Activated naive CD4-positive, alpha-beta T cell treated with anti-CD3 and anti-CD28 coated beads, Interleukin-2, amount 10 ng/mL, durations not matched to agents 7 days and 5 days (primary cell): ENCODE data around the gene CLIP1.
"Not testable (repeated sequence)": the region's sequence is repeated elsewhere in the genome, so short reads cannot be mapped to it uniquely, and the experiment has no call there.

Experiments
- CTCF ChIA-PET: fragments of 350-600 bp; sonication (Branson Sonifier 250); formaldehyde crosslinking; loops from one replicate; lab custom pipeline; 2021; ENCODE audit warnings: antibody characterized with exemption; lab: Charles Lee
- DNase-seq: peaks from one replicate; pipeline ENCODE4 v3.0.0-alpha.2; 2020
- H3K27ac Mint-ChIP-seq: one replicate; pipeline ENCODE4 v1.8.0; 2021; ENCODE audit warnings: mild to moderate bottlenecking, moderate library complexity, mixed read lengths
- H3K27me3 Mint-ChIP-seq: one replicate; pipeline ENCODE4 v1.8.0; 2021; ENCODE audit warnings: mild to moderate bottlenecking, mixed read lengths
- H3K36me3 Mint-ChIP-seq: one replicate; pipeline ENCODE4 v1.8.0; 2021; ENCODE audit warnings: mixed read lengths
- H3K4me1 Mint-ChIP-seq: one replicate; pipeline ENCODE4 v1.8.0; 2021; ENCODE audit warnings: mixed read lengths
- H3K4me3 Mint-ChIP-seq: one replicate; pipeline ENCODE4 v1.8.0; 2021; ENCODE audit warnings: mild to moderate bottlenecking, moderate library complexity, mixed read lengths
- H3K9me3 Mint-ChIP-seq: one replicate; pipeline ENCODE4 v1.8.0; 2021; ENCODE audit warnings: mixed read lengths

The CLIP1 gene

DNA sequence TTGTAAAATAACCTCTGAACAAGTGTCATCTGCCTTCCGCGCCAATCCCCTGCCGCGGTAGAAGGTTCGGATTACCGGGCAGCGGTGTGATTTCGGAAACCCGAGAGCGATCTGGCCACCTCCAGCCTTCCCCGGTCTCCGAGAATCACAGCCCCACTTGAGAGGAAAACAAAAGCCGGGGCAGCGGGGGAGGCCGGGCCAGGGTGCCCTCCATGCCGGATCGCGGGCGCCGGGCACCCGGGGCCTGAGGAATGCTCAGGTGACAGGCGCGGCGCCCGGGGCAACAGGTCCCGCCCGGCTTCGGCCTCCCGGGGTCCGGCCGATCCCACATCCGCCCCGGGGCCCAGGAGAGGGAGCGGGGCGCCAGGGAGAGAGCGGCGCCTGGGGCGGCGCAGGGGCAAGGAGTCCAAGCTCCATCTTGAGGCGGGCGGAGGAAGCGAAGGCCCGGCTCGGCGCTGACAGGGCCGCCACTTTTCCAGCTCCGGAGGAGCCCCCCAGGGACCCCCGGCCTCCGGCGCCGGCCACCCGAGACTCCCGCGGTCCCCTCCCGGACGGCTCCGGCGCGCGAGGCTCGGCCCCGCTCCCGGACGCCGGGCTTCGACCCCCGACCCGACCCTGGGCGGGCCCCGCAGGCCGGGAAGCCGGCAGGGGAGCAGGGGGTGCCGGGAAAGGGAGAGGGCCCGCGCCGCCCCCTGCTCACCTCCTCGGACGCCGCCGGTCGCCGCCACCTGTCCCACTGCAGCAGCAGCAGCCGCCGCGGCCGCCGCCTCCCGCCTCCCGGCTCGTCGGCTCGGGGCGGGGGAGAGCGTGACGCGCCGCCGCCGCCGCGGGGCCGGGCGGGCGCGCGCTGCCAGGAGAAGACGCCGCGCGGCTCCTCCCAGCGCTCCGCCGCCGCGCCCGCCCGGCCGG, at the start of gene CLIP1:
CLIP1 (minus strand) TSS at position 849 of the 909 bp plus-strand sequence. CDS start 42,217 bp downstream, outside the sequence.
- peak; percentile 74 for DNase-seq
- CTCF ChIA-PET: interaction anchor here (0.7 to 10.5 kb wide), 5 partner anchors 17 to 62 kb away, joined by 3 to 62 read pairs (median 5); no protein-coding TSS in a partner anchor
- Mint-ChIP-seq H3K27me3 (peaks cover 9% of the 10 kb centered on the region), H3K9me3 (no peaks in the 10 kb centered on the region), H3K36me3 (peaks cover 5% of the 10 kb centered on the region), H3K27ac (peak within 1 kb of the TSS; percentile 88), H3K4me3 (peak within 1 kb of the TSS; percentile 84), H3K4me1 (peaks cover 46% of the 10 kb centered on the region)

DNA sequence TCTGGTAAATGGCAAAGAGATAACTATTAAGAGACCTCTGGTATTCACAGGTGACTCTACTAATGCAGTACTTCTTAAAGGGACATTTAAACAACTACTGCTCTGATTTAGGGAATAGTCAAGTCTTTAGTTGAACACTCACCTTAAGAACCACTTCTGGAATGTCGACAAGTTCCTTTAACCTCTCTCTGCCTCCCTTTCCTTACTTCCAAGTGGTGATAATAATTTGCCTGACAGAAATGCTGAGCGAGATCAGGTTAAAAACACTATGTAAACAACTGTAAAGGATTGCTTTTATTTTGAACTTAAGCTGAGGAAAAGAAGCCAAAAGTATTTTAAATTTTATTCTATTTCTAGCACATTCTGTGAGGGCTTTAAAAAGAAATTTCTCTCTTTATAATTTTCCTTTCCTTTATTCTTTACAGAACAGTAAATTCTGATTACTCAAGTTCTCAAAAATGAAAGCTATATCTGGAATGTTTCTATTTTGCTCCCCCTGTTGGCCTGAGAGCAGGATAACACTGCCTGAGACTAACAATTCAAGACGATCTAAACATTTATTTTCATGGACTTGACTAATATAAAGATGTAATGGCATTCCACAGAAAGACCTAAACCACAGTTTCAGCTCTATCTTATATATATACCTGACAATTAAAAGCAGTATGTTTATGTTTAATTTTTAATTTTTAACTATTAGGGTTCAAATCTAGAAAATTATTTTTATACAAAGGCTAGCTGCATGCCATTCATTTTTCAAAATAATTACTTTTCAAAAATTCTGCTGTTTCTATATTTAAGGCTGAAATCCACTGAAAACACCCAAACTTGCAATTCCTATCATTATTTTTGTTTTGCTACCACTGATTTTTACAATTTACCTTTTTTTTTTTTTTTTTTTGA, 49.1 kb upstream of the CLIP1 start:
- H3K36me3 Mint-ChIP-seq: peaks cover 30% of the 10 kb centered on the region
- DNase-seq: no peak
- no peaks in the 10 kb centered on the region for H3K27me3 Mint-ChIP-seq
- peaks cover 21% of the 10 kb centered on the region for H3K4me1 Mint-ChIP-seq
- no peak overlapping the region for H3K27ac Mint-ChIP-seq
- no peak overlapping the region for H3K4me3 Mint-ChIP-seq
- no peaks in the 10 kb centered on the region for H3K9me3 Mint-ChIP-seq
- CTCF ChIA-PET: interaction anchor here (0.7 to 5.9 kb wide), 24 partner anchors 9 to 322 kb away, joined by 3 to 192 read pairs (median 4); partner anchors contain the start of gene CLIP1

DNA sequence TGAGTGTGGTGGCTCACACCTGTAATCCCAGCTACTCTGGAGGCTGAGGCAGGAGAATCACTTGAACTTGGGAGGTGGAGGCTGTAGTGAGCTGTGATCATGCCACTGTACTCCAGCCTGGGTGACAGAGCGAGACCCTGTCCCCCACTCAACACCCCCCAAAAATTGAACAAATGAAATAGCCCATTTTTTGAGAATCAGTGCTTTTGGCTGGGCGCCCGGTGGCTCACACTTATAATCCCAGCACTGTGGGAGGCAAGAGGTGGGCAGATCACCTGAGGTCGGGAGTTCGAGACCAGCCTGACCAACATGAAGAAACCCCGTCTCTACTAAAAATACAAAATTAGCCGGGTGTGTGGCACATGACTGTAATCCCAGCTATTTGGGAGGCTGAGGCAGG, 48.1 kb upstream of the CLIP1 start:
- not testable (repeated sequence) for H3K27me3 Mint-ChIP-seq, H3K27ac Mint-ChIP-seq, H3K9me3 Mint-ChIP-seq, H3K4me3 Mint-ChIP-seq, DNase-seq
- peaks cover 20% of the 10 kb centered on the region for H3K36me3 Mint-ChIP-seq
- peaks cover 18% of the 10 kb centered on the region for H3K4me1 Mint-ChIP-seq
- CTCF ChIA-PET: interaction anchor here (0.7 to 5.9 kb wide), 11 partner anchors 12 to 140 kb away, joined by 3 to 192 read pairs (median 7); partner anchors contain the start of gene CLIP1

DNA sequence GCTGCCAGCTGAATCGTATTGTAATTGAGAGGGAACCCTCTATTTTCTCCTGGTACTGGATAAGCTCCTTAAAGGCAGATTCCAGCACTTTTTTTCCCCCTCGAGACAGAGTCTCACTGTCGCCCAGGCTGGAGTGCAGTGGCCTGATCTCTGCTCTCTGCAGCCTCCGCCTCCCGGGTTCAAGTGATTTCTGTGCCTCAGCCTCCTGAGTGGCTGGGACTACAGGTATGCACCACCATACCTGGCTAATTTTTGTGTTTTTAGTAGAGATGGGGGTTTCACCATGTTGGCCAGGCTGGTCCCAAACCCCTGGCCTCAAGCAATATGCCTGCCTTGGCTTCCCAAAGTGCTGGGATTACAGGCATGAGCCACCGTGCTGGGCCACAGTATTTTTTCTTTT, 47.4 kb upstream of the CLIP1 start:
- H3K4me3 Mint-ChIP-seq, H3K9me3 Mint-ChIP-seq, H3K27me3 Mint-ChIP-seq, H3K27ac Mint-ChIP-seq, DNase-seq: not testable (repeated sequence)
- CTCF ChIA-PET: interaction anchor here (1.6 to 5.9 kb wide), 2 partner anchors 17 to 70 kb away, joined by 4 to 192 read pairs; no protein-coding TSS in a partner anchor
- Mint-ChIP-seq H3K4me1 (peaks cover 13% of the 10 kb centered on the region), H3K36me3 (peaks cover 15% of the 10 kb centered on the region)

DNA sequence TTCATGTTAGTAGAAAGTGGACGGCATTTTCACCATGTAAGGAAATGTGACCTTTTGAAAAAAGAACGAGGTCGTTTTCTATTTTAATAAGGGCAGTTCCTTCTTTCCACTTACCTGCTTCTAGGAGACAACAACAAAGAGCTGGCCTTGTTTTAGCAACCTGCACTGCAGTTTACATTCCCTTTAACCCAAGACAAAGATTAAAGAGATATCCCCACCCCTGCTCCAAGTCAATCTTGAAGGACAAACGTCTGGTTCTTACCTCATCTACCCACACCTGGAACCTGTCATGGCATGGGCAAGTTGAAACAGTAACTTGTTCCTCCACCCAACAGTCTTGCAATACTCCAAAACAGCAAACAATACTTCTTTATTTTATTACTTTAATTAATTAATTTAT, 45.5 kb upstream of the CLIP1 start:
- H3K4me1 Mint-ChIP-seq: peaks cover 6% of the 10 kb centered on the region
- H3K9me3 Mint-ChIP-seq: no peaks in the 10 kb centered on the region
- CTCF ChIA-PET: no interaction called here
- H3K27me3 Mint-ChIP-seq: no peaks in the 10 kb centered on the region
- no peak overlapping the region for H3K27ac Mint-ChIP-seq
- DNase-seq: no peak
- no peak overlapping the region for H3K4me3 Mint-ChIP-seq
- H3K36me3 Mint-ChIP-seq: peaks cover under 1% of the 10 kb centered on the region

- not testable (repeated sequence) for H3K4me1 Mint-ChIP-seq, H3K36me3 Mint-ChIP-seq, DNase-seq, H3K27ac Mint-ChIP-seq, H3K9me3 Mint-ChIP-seq, H3K4me3 Mint-ChIP-seq, H3K27me3 Mint-ChIP-seq
- CTCF ChIA-PET: interaction anchor here (1.9 kb wide), 1 partner anchor 65 kb away, joined by 11 read pairs; no protein-coding TSS in a partner anchor
Observed at GRCh38 chr12:122464317-122465042, 42.0 kb upstream of the CLIP1 start.

- CTCF ChIA-PET: no interaction called here
- no peaks in the 10 kb centered on the region for H3K9me3 Mint-ChIP-seq
- no peak overlapping the region for H3K27ac Mint-ChIP-seq
- H3K36me3 Mint-ChIP-seq: no peaks in the 10 kb centered on the region
- H3K4me1 Mint-ChIP-seq: peaks cover 16% of the 10 kb centered on the region
- H3K27me3 Mint-ChIP-seq: no peaks in the 10 kb centered on the region
- no peak for DNase-seq
- no peak overlapping the region for H3K4me3 Mint-ChIP-seq
Observed at GRCh38 chr12:122460641-122461040, 38.2 kb upstream of the CLIP1 start.

DNA sequence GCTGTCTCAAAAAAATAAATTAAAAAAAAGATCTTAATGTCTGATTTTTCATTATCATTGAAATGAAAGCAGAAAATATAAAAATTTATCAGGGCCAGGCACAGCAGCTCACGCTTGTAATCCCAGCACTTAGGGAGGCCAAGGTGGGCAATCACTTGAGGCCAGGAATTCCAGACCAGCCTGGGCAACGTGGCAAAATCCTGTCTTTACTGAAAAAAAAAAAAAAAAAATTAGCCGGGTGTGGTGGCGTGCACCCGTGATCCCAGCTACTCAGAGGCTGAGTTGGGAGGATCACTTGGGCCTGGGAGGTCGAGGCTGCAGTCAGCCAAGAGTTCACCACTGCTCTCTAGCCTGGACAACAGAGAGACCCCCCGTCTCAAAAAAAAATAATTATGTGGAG, 37.6 kb upstream of the CLIP1 start:
- no peak for DNase-seq
- CTCF ChIA-PET: no interaction called here
- Mint-ChIP-seq H3K9me3 (no peaks in the 10 kb centered on the region), H3K27me3 (no peaks in the 10 kb centered on the region), H3K36me3 (no peaks in the 10 kb centered on the region), H3K4me3 (no peak overlapping the region), H3K4me1 (peaks cover 16% of the 10 kb centered on the region), H3K27ac (no peak overlapping the region)

DNA sequence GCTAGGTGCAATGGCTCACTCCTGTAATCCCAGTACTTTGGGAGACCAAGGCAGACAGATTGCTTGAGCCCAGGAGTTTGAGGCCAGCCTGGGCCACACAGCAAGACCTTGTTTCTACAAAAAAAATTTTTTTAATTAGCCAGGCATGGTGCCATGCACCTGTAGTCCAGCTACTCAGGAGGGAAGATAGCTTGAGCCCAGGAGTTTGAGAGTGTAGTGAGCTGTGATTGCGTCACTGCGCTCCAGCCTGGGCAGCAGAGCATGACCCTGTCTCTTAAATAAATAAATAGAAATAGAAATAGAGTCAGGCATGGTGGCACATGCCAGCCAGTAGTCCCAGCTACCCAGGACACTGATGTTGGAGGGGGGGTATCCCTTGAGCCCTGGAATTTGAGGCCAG, 36.7 kb upstream of the CLIP1 start:
- no peaks in the 10 kb centered on the region for H3K9me3 Mint-ChIP-seq
- no peaks in the 10 kb centered on the region for H3K36me3 Mint-ChIP-seq
- peaks cover 23% of the 10 kb centered on the region for H3K4me1 Mint-ChIP-seq
- no peak for DNase-seq
- CTCF ChIA-PET: interaction anchor here (1.4 kb wide), 1 partner anchor 12 kb away, joined by 8 read pairs; no protein-coding TSS in a partner anchor
- H3K27ac Mint-ChIP-seq: no peak overlapping the region
- no peak overlapping the region for H3K4me3 Mint-ChIP-seq
- H3K27me3 Mint-ChIP-seq: no peaks in the 10 kb centered on the region

DNA sequence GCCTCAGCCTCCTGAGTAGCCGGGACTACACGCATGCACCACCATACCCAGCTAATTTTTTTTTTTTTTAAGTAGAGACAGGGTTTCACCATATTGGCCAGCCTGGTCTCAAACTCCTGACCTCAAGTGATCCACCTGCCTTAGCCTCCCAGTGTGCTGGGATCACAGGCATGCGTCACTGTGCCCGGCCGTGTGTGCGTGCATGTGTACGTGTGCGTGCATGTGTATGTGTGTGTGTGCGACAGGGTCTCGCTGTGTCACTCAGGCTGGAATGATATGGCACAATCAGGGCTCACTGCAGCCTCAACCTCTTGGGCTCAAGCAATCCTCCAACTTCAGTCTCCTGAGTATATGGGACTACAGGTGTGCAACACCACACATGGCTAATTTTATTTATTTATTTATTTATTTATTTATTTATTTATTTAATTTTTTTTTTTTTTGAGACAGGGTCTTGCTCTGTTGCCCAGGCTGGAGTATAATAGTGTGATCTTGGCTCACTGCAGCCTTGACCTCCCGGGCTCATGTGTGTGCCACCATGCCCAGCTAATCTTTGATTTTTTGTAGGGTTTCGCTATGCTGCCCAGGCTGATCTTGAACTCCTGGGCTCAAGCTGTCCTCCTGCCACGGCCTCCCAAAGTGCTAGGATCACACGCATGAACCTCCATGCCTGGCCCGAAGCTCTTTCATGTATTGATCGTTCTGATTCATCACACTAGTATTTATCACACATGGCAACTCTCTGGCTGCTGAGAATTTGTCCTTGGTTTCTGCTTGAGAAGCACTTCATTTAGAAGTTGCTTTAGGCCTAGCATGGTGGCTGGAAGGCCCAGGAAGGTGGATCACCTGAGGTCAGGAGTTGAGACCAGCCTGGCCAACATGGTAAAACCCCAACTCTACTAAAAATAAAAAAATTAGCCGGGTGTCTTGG, 35.9 kb upstream of the CLIP1 start:
- DNase-seq: no peak
- Mint-ChIP-seq H3K27me3 (no peaks in the 10 kb centered on the region), H3K4me3 (no peak overlapping the region), H3K36me3 (no peaks in the 10 kb centered on the region), H3K4me1 (peaks cover 32% of the 10 kb centered on the region), H3K9me3 (no peaks in the 10 kb centered on the region), H3K27ac (peak overlapping the region; percentile 81)
- CTCF ChIA-PET: interaction anchor here (1.4 kb wide), 1 partner anchor 13 kb away, joined by 8 read pairs; no protein-coding TSS in a partner anchor

GRCh38 chr12:122457627-122458026, 35.2 kb upstream of the CLIP1 start:
- Mint-ChIP-seq H3K4me3 (no peak overlapping the region), H3K9me3 (no peaks in the 10 kb centered on the region), H3K4me1 (peaks cover 39% of the 10 kb centered on the region), H3K27me3 (no peaks in the 10 kb centered on the region), H3K27ac (peak overlapping the region; percentile 81), H3K36me3 (no peaks in the 10 kb centered on the region)
- DNase-seq: no peak
- CTCF ChIA-PET: no interaction called here

GRCh38 chr12:122454739-122455138, 32.3 kb upstream of the CLIP1 start:
- Mint-ChIP-seq H3K9me3 (no peaks in the 10 kb centered on the region), H3K36me3 (no peaks in the 10 kb centered on the region), H3K4me3 (no peak overlapping the region), H3K27me3 (no peaks in the 10 kb centered on the region), H3K27ac (no peak overlapping the region), H3K4me1 (peaks cover 46% of the 10 kb centered on the region)
- no peak for DNase-seq
- CTCF ChIA-PET: interaction anchor here (0.7 kb wide), 1 partner anchor 30 kb away, joined by 3 read pairs; no protein-coding TSS in a partner anchor
